HepG2 (cell line): Measurements from ENCODE around the gene PPM1E. TPM values are rescaled to one million over a fixed set of nuclear protein-coding genes. Genes with fewer than 3 reads are reported as not detected.
"Not testable (repeated sequence)": the region's sequence is repeated elsewhere in the genome, so short reads cannot be mapped to it uniquely, and the experiment has no call there.

Experiments used
- ATAC-seq: fragments of 200-7000 bp; cut with Tn5 transposase; 3 replicates; pipeline ENCODE4 v1.9.1; 2020; ENCODE audit warnings: mild to moderate bottlenecking, moderate library complexity
- BruUV-seq: library from RNA; stranded (reverse); fragments of 400-500 nt; replicated peaks from 2 replicates; lab custom pipeline; 2021; lab: Mats Ljungman, UMichigan
- CTCF ChIA-PET: fragments of 300-600 bp; formaldehyde crosslinking; extraction: SDS; loops from one replicate; lab custom pipeline; 2021; ENCODE audit warnings: low total read pairs, inconsistent platforms, low intra/inter-chr PET ratio; lab: Yijun Ruan, JAX
- POLR2A ChIA-PET: fragments of 350-600 bp; sonication (Branson Sonifier 250); formaldehyde crosslinking; loops from one replicate; lab custom pipeline; 2020; ENCODE audit warnings: antibody characterized with exemption, inconsistent platforms; lab: Yijun Ruan, JAX
- DNase-seq: peaks from one replicate; pipeline ENCODE4 v3.0.0-alpha.2; 2015; ENCODE audit warnings: low spot score
- FAIRE-seq: peaks from 3 replicates; lab custom pipeline; 2011; peaks lifted over from hg19 to GRCh38; lab: Jason Lieb, UNC
- H2AFZ ChIP-seq: one replicate; pipeline ENCODE4 v1.6.1; 2011; ENCODE audit warnings: low read length, inconsistent platforms
- H3K27ac ChIP-seq: fragments of 300-600 bp; 3 replicates; pipeline ENCODE4 v1.8.0; 2011; ENCODE audit warnings: mixed run types, mild to moderate bottlenecking, mixed read lengths, low read length, inconsistent platforms; ENCODE audit not compliant: insufficient read depth; ENCODE audit errors: extremely low read length
- H3K27me3 ChIP-seq, 2 experiments: fragments of 200-600 bp in 1 of 2; 2 replicates in 1 of 2; 3 replicates in 1 of 2; pipeline versions ENCODE4 v1.6.0 to v1.8.0; 2011; ENCODE audit warnings: low read length in 2 of 2, mild to moderate bottlenecking in 2 of 2, moderate library complexity in 2 of 2, inconsistent platforms in 1 of 2; ENCODE audit not compliant: insufficient read depth in 2 of 2, control insufficient read depth in 1 of 2
- H3K36me3 ChIP-seq, 2 experiments: fragments of 200-600 bp in 1 of 2; replicated peaks in 1 of 2; 2 replicates in 1 of 2; 3 replicates in 1 of 2; pipeline versions ENCODE4 v1.5.1 to v1.8.0; 2011; ENCODE audit warnings: low read length in 2 of 2, inconsistent platforms in 1 of 2; ENCODE audit not compliant: insufficient read depth in 2 of 2, control insufficient read depth in 1 of 2
- H3K4me1 ChIP-seq: 2 replicates; pipeline ENCODE4 v1.5.1; 2012; ENCODE audit warnings: low read length, inconsistent platforms; ENCODE audit not compliant: insufficient read depth
- H3K4me2 ChIP-seq: 2 replicates; pipeline ENCODE4 v1.6.0; 2011; ENCODE audit warnings: low read depth, low read length, inconsistent platforms
- H3K4me3 ChIP-seq, 3 experiments: fragments of 200-600 bp in 1 of 3; sonication (generic), shearing (Covaris generic) in 1 of 3; replicated peaks in 1 of 3; 2 replicates each; pipeline ENCODE4 v1.5.1; 2011 to 2016; ENCODE audit warnings: low read length in 3 of 3, inconsistent platforms in 2 of 3, low read depth in 2 of 3, mild to moderate bottlenecking in 2 of 3, control low read depth in 1 of 3, mixed read lengths in 1 of 3; ENCODE audit not compliant: insufficient read depth in 1 of 3
- H3K79me2 ChIP-seq: one replicate; pipeline ENCODE4 v1.6.1; 2011; ENCODE audit warnings: low read length, inconsistent platforms; ENCODE audit not compliant: insufficient read depth
- H3K9ac ChIP-seq: 2 replicates; pipeline ENCODE4 v1.6.0; 2011; ENCODE audit warnings: mild to moderate bottlenecking, low read depth, low read length, inconsistent platforms; ENCODE audit not compliant: insufficient read depth
- H3K9me3 ChIP-seq: 2 replicates; pipeline ENCODE4 v1.5.1; 2012; ENCODE audit warnings: mild to moderate bottlenecking, low read length
- H4K20me1 ChIP-seq: 2 replicates; pipeline ENCODE4 v1.6.0; 2011; ENCODE audit warnings: inconsistent platforms, mild to moderate bottlenecking, low read length, moderate library complexity; ENCODE audit not compliant: insufficient read depth
- CEBPG ChIP-seq: IDR thresholded peaks from 2 replicates; pipeline ENCODE4 v1.6.1; 2016
- ETV5 ChIP-seq: IDR thresholded peaks from 2 replicates; pipeline ENCODE4 v1.6.1; 2018; ENCODE audit warnings: missing biosample characterization, missing genetic modification reagents, inconsistent platforms, borderline replicate concordance
- GABPA ChIP-seq, 2 experiments: IDR thresholded peaks; 2 replicates each; pipeline ENCODE4 v1.6.1; 2011 to 2016; ENCODE audit warnings: low read depth in 2 of 2, low read length in 1 of 2, missing biosample characterization in 1 of 2, missing genetic modification characterization in 1 of 2
- HNF4G ChIP-seq, 2 experiments: sonication (generic) in 1 of 2; formaldehyde crosslinking in 1 of 2; IDR thresholded peaks; 2 replicates each; pipeline versions ENCODE4 v1.4.0 to v1.6.1; 2011 to 2020; ENCODE audit warnings: borderline replicate concordance in 2 of 2, low read depth in 2 of 2, mild to moderate bottlenecking in 2 of 2, low read length in 1 of 2, missing genetic modification reagents in 1 of 2, moderate library complexity in 1 of 2
- MED1 ChIP-seq: sonication (generic); formaldehyde crosslinking; IDR thresholded peaks from 2 replicates; pipeline ENCODE4 v1.4.0; 2020; ENCODE audit warnings: missing genetic modification reagents
- SOX6 ChIP-seq, 2 experiments: fragments of 450-650 bp in 1 of 2; sonication (generic) in 1 of 2; formaldehyde crosslinking in 1 of 2; IDR thresholded peaks; 2 replicates each; pipeline versions ENCODE4 v1.4.0 to v1.6.1; 2017 to 2020; ENCODE audit warnings: antibody characterized with exemption in 1 of 2, mild to moderate bottlenecking in 1 of 2, missing genetic modification reagents in 1 of 2
- ZBTB8A ChIP-seq: sonication (generic); formaldehyde crosslinking; IDR thresholded peaks from 2 replicates; pipeline ENCODE4 v1.4.0; 2020; ENCODE audit warnings: mild to moderate bottlenecking, low read depth, missing genetic modification reagents, borderline replicate concordance
- WGBS: methylation state at CpG from one replicate; pipeline ENCODE4 v1.1.6; 2017; ENCODE audit warnings: low lambda C conversion rate; 5-methylcytosine and 5-hydroxymethylcytosine counted together
- in situ Hi-C: cut with HindIII; loops from 2 replicates; pipeline ENCODE4 v1.10.0; 2017; ENCODE audit warnings: low pct_unique_long_range_greater_than_20kb; ENCODE audit not compliant: extremely low pct_ligation_motif_present
- intact Hi-C: fragments of 100-400 bp; cut with micrococcal nuclease; formaldehyde crosslinking; loops from one replicate; pipeline ENCODE4 v1.10.0; 2022; ENCODE audit not compliant: unreplicated experiment
- polyA plus RNA-seq, 8 experiments: library from polyadenylated mRNA; depleted of rRNA in 3 of 8; stranded (reverse) in 7 of 8; unstranded in 1 of 8; fragments of >200 nt; fragmentation: Illumina TruSeq in 4 of 8; extraction: Trizol in 4 of 8; gene quantifications; 2 replicates each; pipeline versions ENCODE4 v1.2.1 to v1.2.3, GENCODE V29; 2011 to 2016; ENCODE audit warnings: low read depth in 4 of 8, missing spikeins in 1 of 8, mixed read lengths in 1 of 8; ENCODE audit not compliant: insufficient read depth in 1 of 8
- total RNA-seq, 5 experiments: library from RNA; depleted of rRNA; stranded (reverse); fragments of >200 nt; fragmentation: Illumina TruSeq; extraction: Trizol; gene quantifications; 2 replicates each; pipeline ENCODE4 v1.2.3, GENCODE V29; 2016; ENCODE audit warnings: low read depth in 1 of 5
- TF ChIP-seq, protein P1 (sequence below): IDR thresholded peaks from 2 replicates; pipeline ENCODE4 v1.4.0; 2020; ENCODE audit warnings: mild to moderate bottlenecking, missing genetic modification reagents

The PPM1E gene
- total and polyA plus RNA-seq, 2 of the 13 experiments (the other 11 are each of a cell fraction or from before 2014, with no cell fraction given) = 0.15 TPM; not detected in 1

- TF ChIP-seq, protein P1, sequence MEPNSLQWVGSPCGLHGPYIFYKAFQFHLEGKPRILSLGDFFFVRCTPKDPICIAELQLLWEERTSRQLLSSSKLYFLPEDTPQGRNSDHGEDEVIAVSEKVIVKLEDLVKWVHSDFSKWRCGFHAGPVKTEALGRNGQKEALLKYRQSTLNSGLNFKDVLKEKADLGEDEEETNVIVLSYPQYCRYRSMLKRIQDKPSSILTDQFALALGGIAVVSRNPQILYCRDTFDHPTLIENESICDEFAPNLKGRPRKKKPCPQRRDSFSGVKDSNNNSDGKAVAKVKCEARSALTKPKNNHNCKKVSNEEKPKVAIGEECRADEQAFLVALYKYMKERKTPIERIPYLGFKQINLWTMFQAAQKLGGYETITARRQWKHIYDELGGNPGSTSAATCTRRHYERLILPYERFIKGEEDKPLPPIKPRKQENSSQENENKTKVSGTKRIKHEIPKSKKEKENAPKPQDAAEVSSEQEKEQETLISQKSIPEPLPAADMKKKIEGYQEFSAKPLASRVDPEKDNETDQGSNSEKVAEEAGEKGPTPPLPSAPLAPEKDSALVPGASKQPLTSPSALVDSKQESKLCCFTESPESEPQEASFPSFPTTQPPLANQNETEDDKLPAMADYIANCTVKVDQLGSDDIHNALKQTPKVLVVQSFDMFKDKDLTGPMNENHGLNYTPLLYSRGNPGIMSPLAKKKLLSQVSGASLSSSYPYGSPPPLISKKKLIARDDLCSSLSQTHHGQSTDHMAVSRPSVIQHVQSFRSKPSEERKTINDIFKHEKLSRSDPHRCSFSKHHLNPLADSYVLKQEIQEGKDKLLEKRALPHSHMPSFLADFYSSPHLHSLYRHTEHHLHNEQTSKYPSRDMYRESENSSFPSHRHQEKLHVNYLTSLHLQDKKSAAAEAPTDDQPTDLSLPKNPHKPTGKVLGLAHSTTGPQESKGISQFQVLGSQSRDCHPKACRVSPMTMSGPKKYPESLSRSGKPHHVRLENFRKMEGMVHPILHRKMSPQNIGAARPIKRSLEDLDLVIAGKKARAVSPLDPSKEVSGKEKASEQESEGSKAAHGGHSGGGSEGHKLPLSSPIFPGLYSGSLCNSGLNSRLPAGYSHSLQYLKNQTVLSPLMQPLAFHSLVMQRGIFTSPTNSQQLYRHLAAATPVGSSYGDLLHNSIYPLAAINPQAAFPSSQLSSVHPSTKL (CRISPR knock-in tag) = 0 out of 2 replicates have a peak, but pooled peaks have one; percentile 20
- no peak for TF ChIP-seq SOX6 (IDR thresholded peaks at IDR 0.05)
- peak; percentile 47; the same call in 1 of the 2 replicates for TF ChIP-seq SOX6 (CRISPR knock-in tag; IDR thresholded peaks at IDR 0.05)
- TF ChIP-seq MED1 (CRISPR knock-in tag) = no peak
- peak; percentile 55 for TF ChIP-seq CEBPG (CRISPR knock-in tag)
- TF ChIP-seq HNF4G (IDR thresholded peaks at IDR 0.05; ENCODE audit: borderline replicate concordance, low read depth, low read length) = no peak
- no peak for TF ChIP-seq HNF4G (CRISPR knock-in tag; IDR thresholded peaks at IDR 0.05; ENCODE audit: borderline replicate concordance, low read depth)
- no peak for TF ChIP-seq GABPA (IDR thresholded peaks at IDR 0.05; ENCODE audit: low read depth, low read length)
- TF ChIP-seq GABPA (CRISPR knock-in tag; IDR thresholded peaks at IDR 0.05; ENCODE audit: low read depth) = peak; percentile 33; the same call in 1 of the 2 replicates
- no peak for TF ChIP-seq ZBTB8A (CRISPR knock-in tag)
- TF ChIP-seq ETV5 = peak; percentile 81; the same call in 1 of the 2 replicates
These were observed 85.4 kb downstream of the PPM1E start (continued) for GRCh38 chr17:58840820-58841612.

DNA sequence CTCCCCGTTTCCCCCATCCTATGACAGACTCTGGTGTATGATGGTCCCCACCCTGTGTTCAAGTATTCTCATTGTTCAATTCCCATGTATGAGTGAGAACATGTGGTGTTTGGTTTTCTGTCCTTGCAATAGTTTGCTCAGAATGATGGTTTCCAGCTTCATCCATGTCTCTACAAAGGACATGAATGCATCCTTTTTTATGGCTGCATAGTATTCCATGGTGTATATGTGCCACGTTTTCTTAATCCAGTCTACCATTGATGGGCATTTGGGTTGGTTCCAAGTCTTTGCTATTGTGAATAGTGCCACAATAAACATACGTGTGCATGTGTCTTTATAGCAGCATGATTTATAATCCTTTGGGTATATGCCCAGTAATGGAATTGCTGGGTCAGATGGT, 90.8 kb downstream of the PPM1E start:
- BruUV-seq, CTCF ChIA-PET, H3K4me2 ChIP-seq, H2AFZ ChIP-seq, H4K20me1 ChIP-seq, H3K4me3 ChIP-seq, H3K27ac ChIP-seq, DNase-seq, in situ Hi-C loops, ATAC-seq, H3K36me3 ChIP-seq, H3K9ac ChIP-seq, H3K4me1 ChIP-seq, H3K79me2 ChIP-seq, intact Hi-C loops, H3K9me3 ChIP-seq, POLR2A ChIA-PET, H3K27me3 ChIP-seq, FAIRE-seq: not testable (repeated sequence)
- 23% methylated on average over 3 of the region's 3 CpGs for WGBS

GRCh38 chr17:58850106-58850505, 94.5 kb downstream of the PPM1E start:
- H3K4me3 ChIP-seq, BruUV-seq, H3K9me3 ChIP-seq, H3K79me2 ChIP-seq, intact Hi-C loops, H3K9ac ChIP-seq, H3K36me3 ChIP-seq, H4K20me1 ChIP-seq, in situ Hi-C loops, DNase-seq, CTCF ChIA-PET, POLR2A ChIA-PET, H3K27ac ChIP-seq, ATAC-seq, H3K4me2 ChIP-seq, H3K4me1 ChIP-seq, FAIRE-seq, H2AFZ ChIP-seq, H3K27me3 ChIP-seq: not testable (repeated sequence)
- WGBS = 29% methylated on average over 2 of the region's 2 CpGs
